Thoracic aorta (tissue), 2 donors: ENCODE measurements around the gene SLC24A3. TPM values are rescaled to one million over a fixed set of nuclear protein-coding genes. Genes with fewer than 3 reads are reported as not detected.

Source experiments
- ATAC-seq: fragments of 150-250 bp; one replicate; pipeline ENCODE4 v1.8.0; 2017; ENCODE audit warnings: low read depth; ENCODE audit not compliant: insufficient number of reproducible peaks, low FRiP score
- DNase-seq: peaks from one replicate; pipeline ENCODE4 v3.0.0-alpha.2; 2020; ENCODE audit warnings: low spot score
- H3K27ac ChIP-seq, 2 donors: fragments of 200-600 bp; sonication (generic); 1 replicate in 1 of 2; 2 replicates in 1 of 2; pipeline ENCODE4 v1.5.1; 2016; ENCODE audit warnings: mild to moderate bottlenecking in 2 of 2, moderate library complexity in 2 of 2
- H3K27me3 ChIP-seq: fragments of 200-600 bp; sonication (generic); replicated peaks from 2 replicates; pipeline ENCODE4 v1.6.0; 2016; ENCODE audit warnings: mild to moderate bottlenecking; ENCODE audit not compliant: insufficient read depth
- H3K36me3 ChIP-seq: fragments of 200-600 bp; sonication (generic); one replicate; pipeline ENCODE4 v1.5.1; 2016
- H3K4me1 ChIP-seq, 2 donors: fragments of 200-600 bp; sonication (generic); 1 replicate in 1 of 2; 2 replicates in 1 of 2; pipeline versions ENCODE4 v1.5.1 to v1.6.0; 2016; ENCODE audit warnings: low read depth in 2 of 2, mild to moderate bottlenecking in 1 of 2; ENCODE audit not compliant: control insufficient read depth in 1 of 2
- H3K4me3 ChIP-seq: fragments of 200-600 bp; sonication (generic); 2 replicates; pipeline ENCODE4 v1.5.1; 2016; ENCODE audit warnings: mild to moderate bottlenecking
- H3K9me3 ChIP-seq: fragments of 200-600 bp; sonication (generic); 2 replicates; pipeline ENCODE4 v1.5.1; 2016
- total RNA-seq, 2 donors: library from RNA; depleted of rRNA; stranded (reverse); fragments of >200 nt; gene quantifications; one replicate each; pipeline versions ENCODE4 v1.1.0 to v1.2.3, GENCODE V29; 2016
- TF ChIP-seq, protein P1 (sequence below): fragments of 200-600 bp; sonication (generic); IDR thresholded peaks from one replicate; pipeline ENCODE4 v1.5.1; 2019; ENCODE audit warnings: antibody characterized with exemption

SLC24A3 gene
- total RNA-seq, 2 donors from 2014 or later = 8.3 to 31.4 TPM

DNA sequence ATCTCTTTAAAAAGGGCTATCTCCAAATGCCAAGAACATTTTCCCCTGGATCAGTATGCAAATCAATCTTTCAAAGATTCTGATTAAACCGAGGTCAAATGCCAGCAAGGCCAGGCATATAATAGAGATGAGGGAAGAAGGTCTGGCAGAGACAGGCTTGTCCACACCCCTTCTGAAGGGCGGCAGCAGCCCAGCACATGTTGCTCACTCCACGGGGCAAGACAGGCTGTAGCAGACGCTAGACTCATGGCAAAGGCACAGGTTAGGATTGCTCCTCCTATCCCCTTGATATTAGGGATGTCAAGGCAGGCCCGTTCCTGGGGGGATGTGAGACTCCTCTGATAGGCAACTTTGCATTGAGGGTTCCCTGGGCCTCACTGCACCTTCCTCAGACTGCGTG, 440.9 kb downstream of the SLC24A3 start:
- ATAC-seq = no peak
- no peaks in the 10 kb centered on the region for H3K9me3 ChIP-seq

DNA sequence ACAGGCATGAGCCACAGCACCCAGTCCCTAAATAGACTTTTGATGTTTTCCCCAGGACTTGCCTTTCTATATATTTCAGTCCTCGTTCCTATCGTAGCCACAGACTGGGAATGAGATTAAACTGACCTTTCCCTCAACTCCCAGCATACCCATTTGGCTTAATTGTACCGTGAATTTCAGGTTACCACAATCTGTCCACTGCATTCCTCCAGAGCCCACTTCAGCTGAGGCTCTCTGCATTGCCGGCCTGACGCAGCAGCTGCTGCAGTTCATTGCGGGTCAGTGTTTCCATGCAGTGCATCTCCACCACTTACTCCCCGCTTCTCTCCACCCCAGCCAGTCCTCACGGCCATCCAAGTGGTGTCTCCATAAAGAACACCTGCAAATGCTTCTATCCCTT, 442.5 kb downstream of the SLC24A3 start:
- no peak for ATAC-seq
- TF ChIP-seq, protein P1, sequence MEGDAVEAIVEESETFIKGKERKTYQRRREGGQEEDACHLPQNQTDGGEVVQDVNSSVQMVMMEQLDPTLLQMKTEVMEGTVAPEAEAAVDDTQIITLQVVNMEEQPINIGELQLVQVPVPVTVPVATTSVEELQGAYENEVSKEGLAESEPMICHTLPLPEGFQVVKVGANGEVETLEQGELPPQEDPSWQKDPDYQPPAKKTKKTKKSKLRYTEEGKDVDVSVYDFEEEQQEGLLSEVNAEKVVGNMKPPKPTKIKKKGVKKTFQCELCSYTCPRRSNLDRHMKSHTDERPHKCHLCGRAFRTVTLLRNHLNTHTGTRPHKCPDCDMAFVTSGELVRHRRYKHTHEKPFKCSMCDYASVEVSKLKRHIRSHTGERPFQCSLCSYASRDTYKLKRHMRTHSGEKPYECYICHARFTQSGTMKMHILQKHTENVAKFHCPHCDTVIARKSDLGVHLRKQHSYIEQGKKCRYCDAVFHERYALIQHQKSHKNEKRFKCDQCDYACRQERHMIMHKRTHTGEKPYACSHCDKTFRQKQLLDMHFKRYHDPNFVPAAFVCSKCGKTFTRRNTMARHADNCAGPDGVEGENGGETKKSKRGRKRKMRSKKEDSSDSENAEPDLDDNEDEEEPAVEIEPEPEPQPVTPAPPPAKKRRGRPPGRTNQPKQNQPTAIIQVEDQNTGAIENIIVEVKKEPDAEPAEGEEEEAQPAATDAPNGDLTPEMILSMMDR = no peak
- no peaks in the 10 kb centered on the region for H3K4me1 ChIP-seq
- H3K4me3 ChIP-seq = no peak overlapping the region
- no peaks in the 10 kb centered on the region for H3K9me3 ChIP-seq
- no peaks in the 10 kb centered on the region for H3K27me3 ChIP-seq
- no peak for DNase-seq
- no peak overlapping the region for H3K27ac ChIP-seq
- H3K36me3 ChIP-seq = no peaks in the 10 kb centered on the region

More for the DNA sequence above, 440.9 kb downstream of the SLC24A3 start:
- no peaks in the 10 kb centered on the region for H3K4me1 ChIP-seq
- no peak for DNase-seq
- no peak overlapping the region for H3K4me3 ChIP-seq
- H3K27ac ChIP-seq = no peak overlapping the region
- no peaks in the 10 kb centered on the region for H3K27me3 ChIP-seq
- TF ChIP-seq, protein P1 = no peak
- no peaks in the 10 kb centered on the region for H3K36me3 ChIP-seq

DNA sequence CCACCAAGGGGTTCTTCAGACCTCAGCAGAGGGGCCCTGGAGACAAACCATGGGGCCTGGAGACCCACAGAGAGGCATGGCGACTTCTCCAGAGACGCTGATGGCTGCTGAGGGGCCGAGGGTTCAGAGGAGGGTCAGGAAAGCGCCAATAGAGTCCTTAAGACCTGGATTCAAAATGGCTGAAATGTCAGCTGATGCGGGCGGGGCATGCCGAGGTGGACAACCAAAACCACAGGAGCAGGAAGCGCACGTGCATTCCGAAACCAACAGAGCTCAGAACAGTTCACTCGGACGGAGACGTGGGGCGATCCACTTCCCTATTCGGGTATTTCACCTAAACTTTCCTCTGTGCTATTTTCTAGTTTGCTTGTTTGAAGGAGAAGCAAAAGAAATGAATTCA, 445.7 kb downstream of the SLC24A3 start:
- no peaks in the 10 kb centered on the region for H3K27me3 ChIP-seq
- ATAC-seq (no peak), DNase-seq (no peak)
- no peaks in the 10 kb centered on the region for H3K9me3 ChIP-seq
- H3K4me3 ChIP-seq = no peak overlapping the region
- H3K36me3 ChIP-seq = no peaks in the 10 kb centered on the region
- TF ChIP-seq, protein P1 = no peak
- peaks cover 0 to 6% of the 10 kb centered on the region in 2 donors for H3K4me1 ChIP-seq
- H3K27ac ChIP-seq = no peak overlapping the region

DNA sequence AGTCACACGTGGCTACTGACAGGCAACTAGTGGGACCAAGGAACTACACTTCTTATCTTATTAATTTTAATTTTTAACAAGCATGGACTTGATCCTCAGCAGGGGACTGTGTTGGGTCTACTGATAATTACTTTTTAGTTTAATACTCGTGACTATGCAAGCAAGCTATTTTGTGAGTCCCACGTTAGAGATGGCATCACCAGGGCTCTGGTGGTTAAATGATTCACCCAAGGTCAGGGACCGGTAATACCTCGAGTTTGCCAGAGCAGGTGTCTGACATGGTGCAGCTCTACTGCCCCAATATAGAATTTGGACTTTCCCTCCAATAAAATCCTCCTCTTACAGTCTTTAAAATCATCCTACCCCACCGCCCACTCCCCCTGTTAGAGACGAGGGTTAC, 447.0 kb downstream of the SLC24A3 start:
- no peak for DNase-seq
- no peak for ATAC-seq
- H3K27ac ChIP-seq = no peak overlapping the region
- TF ChIP-seq, protein P1 = no peak
- no peaks in the 10 kb centered on the region for H3K9me3 ChIP-seq
- H3K4me3 ChIP-seq = no peak overlapping the region
- H3K36me3 ChIP-seq = no peaks in the 10 kb centered on the region
- H3K4me1 ChIP-seq = peaks cover 0 to 6% of the 10 kb centered on the region in 2 donors
- no peaks in the 10 kb centered on the region for H3K27me3 ChIP-seq

DNA sequence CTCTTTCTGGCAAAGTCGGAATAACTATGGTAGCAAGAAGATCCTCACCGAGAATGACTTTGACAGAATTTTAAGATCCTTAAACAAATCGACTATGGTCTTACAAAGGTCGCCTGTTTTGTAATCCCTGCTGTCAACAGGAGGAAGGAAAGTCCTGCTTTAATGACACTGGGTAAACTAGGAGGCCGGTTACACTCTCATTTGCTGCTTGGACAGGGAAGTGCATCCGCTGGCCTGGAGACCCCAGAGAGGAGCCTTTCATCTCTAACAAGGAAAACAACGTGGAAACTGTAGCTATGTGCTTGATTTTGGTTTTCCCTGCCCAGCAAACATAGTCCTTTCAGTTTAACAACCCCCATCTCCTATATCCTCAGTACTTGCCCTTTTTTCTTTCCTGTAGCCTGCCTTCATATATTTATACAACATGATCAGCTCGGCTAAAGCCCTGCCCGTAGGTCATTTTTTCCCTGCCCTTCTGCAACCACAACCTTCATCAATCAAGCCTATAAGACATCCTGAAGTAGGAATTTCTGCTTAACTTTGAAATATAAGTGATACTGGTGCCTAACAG, 448.5 kb downstream of the SLC24A3 start:
- DNase-seq = no peak
- no peak for ATAC-seq
- Histone ChIP-seq H3K27ac (no peak overlapping the region), H3K4me3 (no peak overlapping the region), H3K9me3 (no peaks in the 10 kb centered on the region), H3K4me1 (peaks cover 0 to 6% of the 10 kb centered on the region in 2 donors), H3K36me3 (no peaks in the 10 kb centered on the region), H3K27me3 (no peaks in the 10 kb centered on the region)
- TF ChIP-seq, protein P1 = no peak
